RWPE2 (cell line): Measurements from ENCODE around the gene BCL7C.

Experiments
- ATAC-seq: fragments of 200-7000 bp; cut with Tn5 transposase; 3 replicates; pipeline ENCODE4 v1.9.1; 2021; ENCODE audit warnings: low read depth
- DNase-seq: peaks from one replicate; pipeline ENCODE4 v3.0.0-alpha.2; 2020; ENCODE audit warnings: low spot score
- H3K27ac ChIP-seq: fragments of 450-650 bp; 2 replicates; pipeline ENCODE4 v1.5.1; 2017; ENCODE audit warnings: mild to moderate bottlenecking; ENCODE audit not compliant: poor library complexity, severe bottlenecking
- H3K27me3 ChIP-seq: fragments of 250-450 bp; sonication (Bioruptor Pico); 2 replicates; pipeline ENCODE4 v1.5.1; 2021; ENCODE audit warnings: mild to moderate bottlenecking, moderate library complexity; ENCODE audit not compliant: insufficient read depth, poor library complexity, severe bottlenecking
- H3K36me3 ChIP-seq: fragments of 250-450 bp; sonication (Bioruptor Pico); 2 replicates; pipeline ENCODE4 v1.5.1; 2020; ENCODE audit warnings: low read depth, mild to moderate bottlenecking, moderate library complexity
- H3K4me1 ChIP-seq: fragments of 250-450 bp; sonication (Bioruptor Pico); 2 replicates; pipeline ENCODE4 v1.5.1; 2021; ENCODE audit warnings: mild to moderate bottlenecking, moderate library complexity; ENCODE audit not compliant: insufficient read depth, poor library complexity, severe bottlenecking
- H3K4me3 ChIP-seq: fragments of 250-450 bp; sonication (Bioruptor Pico); 2 replicates; pipeline ENCODE4 v1.5.1; 2021; ENCODE audit warnings: mild to moderate bottlenecking, moderate library complexity; ENCODE audit not compliant: severe bottlenecking
- H3K9me3 ChIP-seq: fragments of 250-450 bp; sonication (Bioruptor Pico); 2 replicates; pipeline ENCODE4 v1.5.1; 2021; ENCODE audit warnings: mild to moderate bottlenecking, moderate library complexity; ENCODE audit not compliant: severe bottlenecking
- TF ChIP-seq, protein P1 (sequence below): fragments of 450-650 bp; IDR thresholded peaks from one replicate; pipeline ENCODE4 v1.5.1; 2017; ENCODE audit warnings: mild to moderate bottlenecking, moderate library complexity; ENCODE audit not compliant: poor library complexity, severe bottlenecking

BCL7C gene

DNA sequence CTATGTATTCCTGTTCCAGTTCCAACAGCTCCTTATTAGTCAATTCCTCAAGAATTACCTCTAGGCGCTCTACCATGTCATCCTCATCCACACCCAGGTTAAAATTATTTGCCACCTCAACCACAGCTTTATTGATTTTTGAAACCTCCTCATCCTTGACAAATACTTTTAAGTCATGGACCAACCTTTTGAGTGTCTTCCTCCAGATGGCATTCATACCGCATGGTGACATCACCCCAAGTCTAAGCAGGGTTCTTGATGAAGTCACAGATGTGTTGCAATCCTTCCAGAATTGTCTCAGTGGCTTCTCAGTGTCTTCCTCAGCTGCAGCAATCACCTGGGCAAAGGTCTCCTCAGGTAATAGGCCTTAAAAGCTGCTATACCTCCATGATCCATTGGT, 40.1 kb downstream of the BCL7C start:
- Histone ChIP-seq H3K9me3 (no peaks in the 10 kb centered on the region), H3K27me3 (no peaks in the 10 kb centered on the region), H3K4me3 (no peak overlapping the region), H3K36me3 (no peaks in the 10 kb centered on the region), H3K4me1 (peaks cover 7% of the 10 kb centered on the region), H3K27ac (peak overlapping the region; percentile 1)
- DNase-seq: no peak
- TF ChIP-seq, protein P1, sequence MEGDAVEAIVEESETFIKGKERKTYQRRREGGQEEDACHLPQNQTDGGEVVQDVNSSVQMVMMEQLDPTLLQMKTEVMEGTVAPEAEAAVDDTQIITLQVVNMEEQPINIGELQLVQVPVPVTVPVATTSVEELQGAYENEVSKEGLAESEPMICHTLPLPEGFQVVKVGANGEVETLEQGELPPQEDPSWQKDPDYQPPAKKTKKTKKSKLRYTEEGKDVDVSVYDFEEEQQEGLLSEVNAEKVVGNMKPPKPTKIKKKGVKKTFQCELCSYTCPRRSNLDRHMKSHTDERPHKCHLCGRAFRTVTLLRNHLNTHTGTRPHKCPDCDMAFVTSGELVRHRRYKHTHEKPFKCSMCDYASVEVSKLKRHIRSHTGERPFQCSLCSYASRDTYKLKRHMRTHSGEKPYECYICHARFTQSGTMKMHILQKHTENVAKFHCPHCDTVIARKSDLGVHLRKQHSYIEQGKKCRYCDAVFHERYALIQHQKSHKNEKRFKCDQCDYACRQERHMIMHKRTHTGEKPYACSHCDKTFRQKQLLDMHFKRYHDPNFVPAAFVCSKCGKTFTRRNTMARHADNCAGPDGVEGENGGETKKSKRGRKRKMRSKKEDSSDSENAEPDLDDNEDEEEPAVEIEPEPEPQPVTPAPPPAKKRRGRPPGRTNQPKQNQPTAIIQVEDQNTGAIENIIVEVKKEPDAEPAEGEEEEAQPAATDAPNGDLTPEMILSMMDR: no peak
- no peak for ATAC-seq

DNA sequence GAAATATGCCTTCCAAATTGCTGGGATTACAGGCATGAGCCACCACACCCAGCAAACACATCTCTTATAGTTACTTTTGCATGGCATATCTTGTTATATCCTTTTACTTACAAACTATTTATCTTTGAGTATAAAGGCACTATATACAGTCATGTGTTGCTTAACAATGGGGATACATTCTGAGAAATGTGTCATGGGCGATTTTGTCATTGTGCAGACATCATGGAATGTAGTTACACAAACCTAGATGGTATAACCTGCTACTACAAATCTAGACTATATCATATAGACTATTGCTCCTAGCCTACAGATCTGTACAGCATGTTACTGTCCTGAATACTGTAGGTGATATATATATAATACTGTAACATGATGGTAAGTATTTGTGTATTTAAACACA, 43.6 kb downstream of the BCL7C start:
- Histone ChIP-seq H3K4me3 (no peak overlapping the region), H3K4me1 (peaks cover 7% of the 10 kb centered on the region), H3K27ac (no peak overlapping the region), H3K36me3 (no peaks in the 10 kb centered on the region), H3K9me3 (no peaks in the 10 kb centered on the region), H3K27me3 (no peaks in the 10 kb centered on the region)
- TF ChIP-seq, protein P1: no peak
- DNase-seq (no peak), ATAC-seq (no peak)

DNA sequence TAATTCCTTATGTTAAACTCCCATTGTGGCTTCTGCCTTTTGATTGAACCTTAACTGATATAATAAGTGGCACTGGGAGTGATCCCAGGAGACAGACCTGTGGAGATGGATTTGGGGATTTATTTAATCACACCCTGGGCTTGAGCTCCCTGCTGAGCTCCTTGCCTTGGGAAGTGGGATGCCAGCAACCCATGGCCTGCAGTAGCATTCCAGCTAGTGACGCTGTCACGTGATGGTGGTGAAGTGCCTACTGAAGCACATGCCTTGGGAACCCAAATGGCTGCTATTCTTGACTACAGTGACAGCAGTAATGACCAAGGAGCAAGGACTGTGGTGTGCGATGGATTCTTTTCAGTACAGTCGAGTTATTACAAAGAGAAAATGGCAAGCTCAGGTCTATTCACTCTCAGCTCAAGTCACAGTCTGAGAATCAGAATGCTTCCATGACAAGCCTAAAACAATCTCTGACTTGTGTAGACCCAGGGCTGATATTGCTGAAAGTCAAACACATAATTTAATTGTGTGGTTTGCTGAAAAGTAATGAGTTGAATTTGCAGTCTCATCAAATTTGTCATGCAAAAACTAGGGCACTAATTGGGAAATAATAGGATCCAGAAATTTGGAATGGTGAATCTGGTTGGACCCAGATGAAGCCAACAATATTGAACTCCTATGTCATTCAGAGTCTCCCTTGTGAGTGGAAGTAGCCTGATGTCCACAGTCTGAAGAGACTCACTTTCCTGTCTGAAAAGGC, 47.1 kb downstream of the BCL7C start:
- Histone ChIP-seq H3K4me3 (no peak overlapping the region), H3K4me1 (no peaks in the 10 kb centered on the region), H3K9me3 (no peaks in the 10 kb centered on the region), H3K27me3 (no peaks in the 10 kb centered on the region), H3K36me3 (no peaks in the 10 kb centered on the region), H3K27ac (no peak overlapping the region)
- DNase-seq (no peak), ATAC-seq (no peak)
- TF ChIP-seq, protein P1: no peak

DNA sequence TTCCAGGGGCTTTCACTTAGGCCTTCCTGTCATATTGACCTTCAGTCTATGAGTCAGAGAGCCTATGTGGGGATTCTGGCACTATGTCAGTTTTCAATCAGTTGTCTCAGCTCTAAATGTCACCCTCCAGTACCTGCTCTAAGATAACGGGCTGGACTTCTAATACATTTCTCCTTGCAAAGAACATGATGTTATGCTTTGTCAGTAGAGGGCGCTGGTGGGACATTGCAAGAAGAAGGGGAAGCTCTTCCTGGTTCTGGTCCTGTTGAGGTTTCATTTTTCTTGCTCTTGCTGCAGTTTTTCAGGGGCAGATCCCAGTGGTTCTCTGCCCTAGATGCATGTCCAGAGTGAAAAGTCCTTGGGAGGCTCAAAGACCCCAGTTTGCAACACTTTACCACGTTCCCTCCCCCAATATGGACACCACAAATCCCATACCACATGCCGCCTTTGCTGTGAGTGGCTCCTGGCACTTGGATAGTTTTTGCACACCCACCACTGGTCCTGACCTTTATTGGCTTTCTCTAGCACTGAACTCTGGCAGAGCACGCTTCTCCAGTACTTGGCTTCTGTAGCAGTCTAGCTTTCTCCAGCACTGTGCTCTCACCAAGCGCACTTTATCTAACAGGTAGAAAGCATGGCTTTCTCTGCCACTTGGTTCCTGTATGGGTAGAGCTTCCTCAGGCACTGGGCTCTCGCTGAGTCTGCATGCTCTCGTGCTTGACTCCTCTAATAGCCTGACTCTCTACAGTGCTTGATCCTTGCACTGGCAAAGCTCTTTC, 49.0 kb downstream of the BCL7C start:
- no peaks in the 10 kb centered on the region for H3K4me1 ChIP-seq
- no peak overlapping the region for H3K4me3 ChIP-seq
- H3K9me3 ChIP-seq: peaks cover 3% of the 10 kb centered on the region
- peak; percentile 76 for DNase-seq
- TF ChIP-seq, protein P1: peak; percentile 90
- no peak overlapping the region for H3K27ac ChIP-seq
- H3K36me3 ChIP-seq: no peaks in the 10 kb centered on the region
- ATAC-seq: peak; percentile 76
- no peaks in the 10 kb centered on the region for H3K27me3 ChIP-seq

DNA sequence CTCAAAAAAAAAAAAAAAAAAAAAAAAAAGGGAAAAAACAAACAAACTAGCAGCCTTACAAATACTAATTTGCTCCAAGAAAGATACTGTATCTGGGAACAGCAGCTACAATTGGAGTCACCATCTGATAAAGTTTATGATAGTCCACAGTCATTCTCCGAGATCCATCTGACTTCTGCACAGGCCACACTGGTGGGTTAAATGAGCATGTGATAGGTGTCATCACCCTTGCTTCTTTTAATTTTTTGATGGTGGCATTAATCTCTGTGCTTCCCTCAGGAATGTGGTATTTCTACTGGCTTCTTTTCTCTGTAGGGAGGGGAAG, 49.6 kb downstream of the BCL7C start:
- no peak for DNase-seq
- Histone ChIP-seq H3K27ac (no peak overlapping the region), H3K36me3 (no peaks in the 10 kb centered on the region), H3K4me1 (no peaks in the 10 kb centered on the region), H3K9me3 (peaks cover 3% of the 10 kb centered on the region), H3K27me3 (no peaks in the 10 kb centered on the region), H3K4me3 (no peak overlapping the region)
- TF ChIP-seq, protein P1: no peak
- no peak for ATAC-seq
